ENCODE results near the gene GPHA2.

The GPHA2 gene

DNA sequence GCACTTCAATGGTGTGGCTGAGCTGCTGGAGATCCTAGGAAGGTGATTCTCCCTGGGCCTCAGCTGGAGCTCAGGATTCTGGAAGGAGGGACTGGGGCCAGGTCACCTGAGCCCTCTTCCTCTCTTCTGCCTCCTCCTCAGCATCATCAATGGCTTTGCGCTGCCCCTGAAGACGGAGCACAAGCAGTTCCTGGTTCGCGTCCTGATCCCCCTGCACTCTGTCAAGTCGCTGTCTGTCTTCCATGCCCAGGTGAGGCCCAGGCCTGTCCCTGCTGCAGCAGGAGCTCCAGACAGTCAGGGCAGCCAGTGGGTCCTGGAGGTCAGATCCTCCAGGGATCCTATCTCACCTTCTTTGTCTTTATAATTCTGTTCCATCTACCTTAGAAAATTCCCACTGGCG, 5.4 kb downstream of the GPHA2 start:
- Histone ChIP-seq H3K9me3 (ENCODE audit: control insufficient read depth, insufficient read depth, low read length) (no peaks in the 10 kb centered on the region), H3K36me3 (ENCODE audit: control insufficient read depth, insufficient read depth, low read length) (0 out of 2 replicates have a peak, but pooled peaks cover 2% of the 10 kb centered on the region), H3K27ac (ENCODE audit: low read length) (no peak overlapping the region), H3K4me1 (ENCODE audit: control insufficient read depth, insufficient read depth, low read length) (peaks cover 5% of the 10 kb centered on the region), H3K27me3 (ENCODE audit: control insufficient read depth, insufficient read depth, low read length) (no peaks in the 10 kb centered on the region), H3K4me3 (ENCODE audit: low read length) (no peak overlapping the region)
- no CpG with 5 or more reads among the region's 6 CpGs for WGBS (ENCODE audit: insufficient coverage, insufficient read length)
- no peak for DNase-seq (ENCODE audit: low read depth, low spot score)

DNA sequence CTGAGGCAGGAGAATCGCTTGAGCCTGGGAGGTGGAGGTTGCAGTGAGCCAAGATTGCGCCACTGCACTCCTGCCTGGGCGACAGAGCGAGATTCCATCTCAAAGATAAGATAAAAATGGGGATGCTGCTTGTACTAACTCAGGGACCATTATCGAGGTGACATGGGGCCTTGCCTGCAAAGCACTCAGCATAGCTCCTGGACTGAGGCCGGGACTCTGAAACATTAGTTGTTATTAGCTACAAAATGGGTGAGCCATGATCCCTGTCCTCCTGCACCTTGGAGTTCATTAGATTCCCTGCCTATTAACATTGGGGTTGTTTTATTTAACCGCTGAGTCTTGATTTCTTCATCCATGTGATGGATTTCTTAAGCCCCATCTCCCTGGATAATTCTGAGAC, 6.1 kb downstream of the GPHA2 start:
- 0 out of 2 replicates have a peak, but pooled peaks cover 2% of the 10 kb centered on the region for H3K36me3 ChIP-seq (ENCODE audit: control insufficient read depth, insufficient read depth, low read length)
- H3K27me3 ChIP-seq (ENCODE audit: control insufficient read depth, insufficient read depth, low read length): no peaks in the 10 kb centered on the region
- no peaks in the 10 kb centered on the region for H3K9me3 ChIP-seq (ENCODE audit: control insufficient read depth, insufficient read depth, low read length)
- no peak overlapping the region for H3K27ac ChIP-seq (ENCODE audit: low read length)
- DNase-seq (ENCODE audit: low read depth, low spot score): no peak
- no peaks in the 10 kb centered on the region; the same call in 1 of the 2 replicates for H3K4me1 ChIP-seq (ENCODE audit: control insufficient read depth, insufficient read depth, low read length)
- no CpG with 5 or more reads among the region's 7 CpGs for WGBS (ENCODE audit: insufficient coverage, insufficient read length)
- no peak overlapping the region for H3K4me3 ChIP-seq (ENCODE audit: low read length)

DNA sequence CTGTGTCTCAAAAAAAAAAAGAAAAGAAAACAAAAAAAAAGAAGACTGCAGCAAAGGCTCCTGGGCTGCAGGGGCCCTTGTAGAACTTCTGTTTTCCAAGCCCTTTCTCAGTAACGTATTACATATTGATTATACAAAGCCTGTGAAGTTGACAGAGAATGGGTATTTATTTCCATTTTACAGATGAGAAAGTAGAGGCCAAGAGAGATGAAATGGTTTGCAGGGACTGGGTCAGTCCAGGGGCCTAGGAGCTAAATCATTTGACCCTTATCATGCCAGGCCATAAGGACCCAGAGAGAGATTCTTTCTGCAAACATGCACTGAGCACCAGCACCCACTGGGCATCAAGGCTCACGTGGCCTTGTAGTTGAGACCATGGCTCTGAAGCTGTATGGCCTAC, 6.7 kb downstream of the GPHA2 start:
- Histone ChIP-seq H3K4me1 (ENCODE audit: control insufficient read depth, insufficient read depth, low read length) (no peaks in the 10 kb centered on the region), H3K9me3 (ENCODE audit: control insufficient read depth, insufficient read depth, low read length) (no peaks in the 10 kb centered on the region), H3K27ac (ENCODE audit: low read length) (no peak overlapping the region), H3K4me3 (ENCODE audit: low read length) (no peak overlapping the region), H3K27me3 (ENCODE audit: control insufficient read depth, insufficient read depth, low read length) (no peaks in the 10 kb centered on the region), H3K36me3 (ENCODE audit: control insufficient read depth, insufficient read depth, low read length) (0 out of 2 replicates have a peak, but pooled peaks cover 2% of the 10 kb centered on the region)
- no CpG with 5 or more reads among the region's 2 CpGs for WGBS (ENCODE audit: insufficient coverage, insufficient read length)
- no peak for DNase-seq (ENCODE audit: low read depth, low spot score)

DNA sequence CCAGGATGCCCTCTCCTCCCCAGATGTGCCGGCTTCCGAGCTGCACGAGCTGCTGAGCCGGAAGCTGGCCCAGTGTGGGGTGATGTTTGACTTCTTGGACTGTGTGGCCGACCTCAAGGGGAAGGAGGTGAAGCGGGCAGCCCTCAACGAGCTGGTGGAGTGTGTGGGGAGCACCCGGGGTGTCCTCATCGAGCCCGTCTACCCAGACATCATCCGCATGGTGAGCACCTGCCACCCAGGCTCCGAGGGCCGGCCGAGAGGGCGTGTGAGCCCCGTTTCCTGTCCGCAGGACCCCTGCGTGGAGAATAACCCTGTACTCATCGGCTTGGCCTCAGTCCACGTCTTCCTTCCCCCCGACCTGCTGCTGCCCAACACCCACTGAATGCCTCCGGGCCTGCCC, 9.0 kb downstream of the GPHA2 start:
- Histone ChIP-seq H3K4me3 (ENCODE audit: low read length) (no peak overlapping the region), H3K9me3 (ENCODE audit: control insufficient read depth, insufficient read depth, low read length) (no peaks in the 10 kb centered on the region), H3K27ac (ENCODE audit: low read length) (no peak overlapping the region), H3K36me3 (ENCODE audit: control insufficient read depth, insufficient read depth, low read length) (0 out of 2 replicates have a peak, but pooled peaks cover 2% of the 10 kb centered on the region), H3K4me1 (ENCODE audit: control insufficient read depth, insufficient read depth, low read length) (peaks cover 1% of the 10 kb centered on the region; the same call in 1 of the 2 replicates), H3K27me3 (ENCODE audit: control insufficient read depth, insufficient read depth, low read length) (no peaks in the 10 kb centered on the region)
- no CpG with 5 or more reads among the region's 22 CpGs for WGBS (ENCODE audit: insufficient coverage, insufficient read length)
- DNase-seq (ENCODE audit: low read depth, low spot score): no peak

DNA sequence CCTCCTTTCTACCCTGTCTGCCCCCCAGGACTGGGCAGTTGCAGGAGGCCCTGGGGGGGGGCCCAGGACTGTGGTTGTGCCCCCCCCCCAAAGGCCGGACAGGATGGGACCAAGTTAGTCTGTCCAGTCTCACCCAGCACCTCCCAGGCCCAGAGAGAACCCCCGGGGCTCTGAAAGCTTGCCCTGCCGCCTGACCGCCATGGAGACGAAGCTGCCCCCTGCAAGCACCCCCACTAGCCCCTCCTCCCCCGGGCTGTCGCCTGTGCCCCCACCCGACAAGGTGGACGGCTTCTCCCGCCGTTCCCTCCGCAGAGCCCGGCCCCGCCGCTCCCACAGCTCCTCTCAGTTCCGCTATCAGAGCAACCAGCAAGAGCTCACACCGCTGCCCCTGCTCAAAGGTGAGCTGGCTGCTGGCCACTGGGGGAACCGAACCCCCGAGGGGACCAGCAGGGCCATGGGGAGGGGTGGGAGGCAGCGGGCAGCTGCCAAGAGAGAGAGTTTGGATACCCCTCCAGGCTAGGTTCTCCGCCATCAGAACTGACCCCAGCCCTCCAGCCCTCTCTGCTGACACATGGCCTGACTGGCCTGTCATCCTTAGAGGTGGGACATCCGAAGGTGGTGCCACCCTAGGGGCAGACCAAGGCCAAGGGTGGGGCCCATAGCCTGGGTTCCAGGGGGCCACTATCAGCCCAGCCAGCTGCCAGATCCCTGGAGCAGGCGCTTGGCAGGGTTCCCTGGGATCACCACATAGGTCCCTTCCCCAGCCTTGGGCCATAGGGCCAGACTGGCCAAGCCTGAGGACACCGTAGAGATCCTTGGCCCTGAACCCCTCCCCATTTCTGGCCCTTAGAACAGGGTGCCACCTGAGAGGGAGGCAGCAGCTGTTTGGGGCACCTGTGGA, 9.9 kb downstream of the GPHA2 start:
- Histone ChIP-seq H3K36me3 (ENCODE audit: control insufficient read depth, insufficient read depth, low read length) (0 out of 2 replicates have a peak, but pooled peaks cover 2% of the 10 kb centered on the region), H3K27me3 (ENCODE audit: control insufficient read depth, insufficient read depth, low read length) (no peaks in the 10 kb centered on the region), H3K9me3 (ENCODE audit: control insufficient read depth, insufficient read depth, low read length) (no peaks in the 10 kb centered on the region), H3K4me1 (ENCODE audit: control insufficient read depth, insufficient read depth, low read length) (peaks cover 1% of the 10 kb centered on the region; the same call in 1 of the 2 replicates), H3K4me3 (ENCODE audit: low read length) (no peak overlapping the region; the same call in 1 of the 2 replicates), H3K27ac (ENCODE audit: low read length) (no peak overlapping the region)
- no CpG with 5 or more reads among the region's 24 CpGs for WGBS (ENCODE audit: insufficient coverage, insufficient read length)
- DNase-seq (ENCODE audit: low read depth, low spot score): no peak

DNA sequence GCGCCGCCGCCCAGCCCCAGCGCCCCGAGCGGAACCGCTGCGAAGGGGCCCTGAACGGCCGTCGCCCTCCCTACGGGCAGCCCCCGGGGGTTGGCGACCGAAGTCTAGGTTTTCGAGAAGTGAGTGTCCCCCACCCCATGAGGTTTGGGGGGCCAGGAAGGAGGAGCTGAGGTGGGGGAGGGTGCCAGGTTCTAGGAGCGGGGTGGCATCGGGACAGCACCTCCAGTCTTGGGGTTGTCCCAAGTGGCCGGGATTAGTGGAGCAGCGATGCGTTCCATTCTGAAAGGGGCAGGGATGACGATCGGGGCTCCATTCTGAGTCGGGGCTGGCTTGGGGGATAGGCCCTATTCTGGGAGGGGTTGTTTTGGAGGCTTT, 10.8 kb downstream of the GPHA2 start:
- Histone ChIP-seq H3K27me3 (ENCODE audit: control insufficient read depth, insufficient read depth, low read length) (no peaks in the 10 kb centered on the region), H3K4me3 (ENCODE audit: low read length) (peak overlapping the region; percentile 57; the same call in 1 of the 2 replicates), H3K27ac (ENCODE audit: low read length) (no peak overlapping the region), H3K9me3 (ENCODE audit: control insufficient read depth, insufficient read depth, low read length) (no peaks in the 10 kb centered on the region), H3K36me3 (ENCODE audit: control insufficient read depth, insufficient read depth, low read length) (no peaks in the 10 kb centered on the region), H3K4me1 (ENCODE audit: control insufficient read depth, insufficient read depth, low read length) (peaks cover 1% of the 10 kb centered on the region; the same call in 1 of the 2 replicates)
- DNase-seq (ENCODE audit: low read depth, low spot score): no peak
- WGBS (ENCODE audit: insufficient coverage, insufficient read length): no CpG with 5 or more reads among the region's 24 CpGs

DNA sequence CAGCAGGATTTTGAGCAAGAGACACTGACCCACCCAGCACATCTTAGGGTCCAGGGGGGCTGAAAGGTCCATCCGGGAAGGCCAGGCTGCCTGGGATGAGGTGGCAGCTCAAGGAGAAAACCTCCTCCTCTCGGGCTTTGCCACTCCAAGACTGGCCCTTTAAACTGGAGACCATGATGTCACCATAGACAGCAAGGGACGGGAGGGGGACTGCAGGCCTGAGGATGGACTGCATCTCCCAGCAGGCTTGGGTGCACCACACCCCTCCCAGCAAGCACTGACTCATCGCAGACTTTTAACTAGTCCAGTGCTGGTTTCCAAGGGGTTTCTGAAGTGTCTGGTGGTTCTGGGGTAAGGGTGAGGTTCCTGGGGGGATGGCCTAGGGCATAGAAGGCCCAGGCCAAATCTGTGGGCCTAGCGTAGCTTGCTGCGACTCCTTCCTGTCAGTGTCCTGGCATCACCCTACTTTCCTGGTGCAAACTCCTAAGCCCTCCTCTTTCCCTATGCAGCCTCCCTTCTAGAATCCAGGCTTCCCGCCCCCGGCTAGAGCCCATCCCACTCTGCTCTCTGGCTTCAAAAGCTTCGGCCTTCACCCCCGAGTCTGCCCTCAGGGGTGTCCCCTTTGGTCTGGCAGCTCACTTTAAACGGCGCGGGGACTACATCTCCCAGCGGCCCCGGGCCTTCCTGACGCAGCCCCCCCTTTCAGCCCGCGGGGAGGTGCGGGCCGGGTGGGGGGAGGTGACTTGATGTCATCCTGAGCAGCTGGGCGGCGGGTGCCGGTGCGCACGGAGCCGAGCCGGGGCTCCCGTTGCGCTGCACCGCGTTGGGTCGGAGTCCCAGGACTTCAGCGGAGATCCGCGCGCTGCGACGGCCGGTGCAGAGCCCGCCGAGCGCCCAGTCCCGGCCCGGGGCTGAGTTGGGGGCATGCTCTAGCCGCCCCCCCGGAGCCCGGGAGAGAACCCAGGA, 11.5 kb downstream of the GPHA2 start, which contains the start of gene PPP2R5B:
Gene PPP2R5B, plus strand, starts transcription at position 746 of the 966 bp plus-strand sequence. CDS start 1,046 bp downstream, outside the sequence.
- no CpG with 5 or more reads among the region's 47 CpGs for WGBS (ENCODE audit: insufficient coverage, insufficient read length)
- DNase-seq (ENCODE audit: low read depth, low spot score): peak; percentile 66
- peaks cover 1% of the 10 kb centered on the region; the same call in 1 of the 2 replicates for H3K4me1 ChIP-seq (ENCODE audit: control insufficient read depth, insufficient read depth, low read length)
- no peak within 1 kb of the TSS for H3K27ac ChIP-seq (ENCODE audit: low read length)
- H3K27me3 ChIP-seq (ENCODE audit: control insufficient read depth, insufficient read depth, low read length): no peaks in the 10 kb centered on the region
- H3K9me3 ChIP-seq (ENCODE audit: control insufficient read depth, insufficient read depth, low read length): no peaks in the 10 kb centered on the region
- peak within 1 kb of the TSS; percentile 57; the same call in 1 of the 2 replicates for H3K4me3 ChIP-seq (ENCODE audit: low read length)
- H3K36me3 ChIP-seq (ENCODE audit: control insufficient read depth, insufficient read depth, low read length): no peaks in the 10 kb centered on the region

DNA sequence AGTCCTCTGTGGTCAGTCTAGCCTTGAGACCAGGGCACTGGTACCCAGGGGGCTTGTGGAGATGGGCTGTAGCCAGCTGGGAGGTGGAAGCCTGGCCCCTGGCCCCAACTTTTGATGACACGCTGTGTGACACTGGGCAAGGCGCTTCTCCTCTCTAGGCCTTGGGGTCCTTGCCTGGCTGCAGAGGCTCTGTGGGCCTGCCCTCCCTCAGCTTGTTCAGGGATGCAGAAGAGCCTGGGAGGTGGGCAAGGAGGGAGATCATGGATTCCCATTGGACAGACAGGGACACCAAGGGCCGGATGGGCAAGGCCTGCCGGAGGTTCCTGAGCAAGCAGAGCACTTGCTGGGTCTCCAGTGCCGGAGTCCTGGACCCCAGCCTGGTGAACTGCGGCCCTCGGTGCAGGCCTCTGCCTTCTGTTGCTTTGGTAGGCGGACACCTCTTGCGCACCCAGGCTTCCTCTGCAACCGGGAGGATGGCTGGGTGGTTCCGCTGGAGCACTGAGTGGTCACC, 12.5 kb downstream of the GPHA2 start:
- no peak overlapping the region for H3K4me3 ChIP-seq (ENCODE audit: low read length)
- WGBS (ENCODE audit: insufficient coverage, insufficient read length): no CpG with 5 or more reads among the region's 11 CpGs
- H3K27me3 ChIP-seq (ENCODE audit: control insufficient read depth, insufficient read depth, low read length): no peaks in the 10 kb centered on the region
- H3K9me3 ChIP-seq (ENCODE audit: control insufficient read depth, insufficient read depth, low read length): no peaks in the 10 kb centered on the region
- H3K27ac ChIP-seq (ENCODE audit: low read length): no peak overlapping the region
- no peaks in the 10 kb centered on the region for H3K36me3 ChIP-seq (ENCODE audit: control insufficient read depth, insufficient read depth, low read length)
- H3K4me1 ChIP-seq (ENCODE audit: control insufficient read depth, insufficient read depth, low read length): peaks cover 1% of the 10 kb centered on the region; the same call in 1 of the 2 replicates
- DNase-seq (ENCODE audit: low read depth, low spot score): no peak

DNA sequence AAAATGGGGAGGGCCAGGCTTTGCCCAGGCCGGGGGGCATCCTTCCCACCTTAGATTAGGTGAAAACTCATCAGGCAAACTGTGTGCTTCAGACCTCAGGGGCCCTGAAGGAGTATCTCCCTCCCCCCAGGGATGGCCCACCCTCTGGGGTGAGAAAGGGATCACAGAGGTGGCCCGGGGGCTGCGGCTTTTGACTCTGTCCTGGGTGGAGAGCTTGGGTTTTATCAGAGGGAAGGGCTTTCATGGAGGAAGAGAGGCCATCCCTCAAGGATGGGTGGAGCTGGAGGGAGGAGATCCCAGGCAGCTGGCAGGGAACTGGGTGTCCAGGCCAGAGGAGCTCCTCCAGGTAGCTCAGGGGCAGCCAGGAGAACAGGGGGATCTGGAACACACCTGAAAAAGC, 14.3 kb downstream of the GPHA2 start:
- Histone ChIP-seq H3K36me3 (ENCODE audit: control insufficient read depth, insufficient read depth, low read length) (no peaks in the 10 kb centered on the region), H3K27ac (ENCODE audit: low read length) (no peak overlapping the region), H3K9me3 (ENCODE audit: control insufficient read depth, insufficient read depth, low read length) (no peaks in the 10 kb centered on the region), H3K4me1 (ENCODE audit: control insufficient read depth, insufficient read depth, low read length) (peaks cover 1% of the 10 kb centered on the region; the same call in 1 of the 2 replicates), H3K4me3 (ENCODE audit: low read length) (no peak overlapping the region), H3K27me3 (ENCODE audit: control insufficient read depth, insufficient read depth, low read length) (no peaks in the 10 kb centered on the region)
- no CpG with 5 or more reads among the region's 3 CpGs for WGBS (ENCODE audit: insufficient coverage, insufficient read length)
- no peak for DNase-seq (ENCODE audit: low read depth, low spot score)

DNA sequence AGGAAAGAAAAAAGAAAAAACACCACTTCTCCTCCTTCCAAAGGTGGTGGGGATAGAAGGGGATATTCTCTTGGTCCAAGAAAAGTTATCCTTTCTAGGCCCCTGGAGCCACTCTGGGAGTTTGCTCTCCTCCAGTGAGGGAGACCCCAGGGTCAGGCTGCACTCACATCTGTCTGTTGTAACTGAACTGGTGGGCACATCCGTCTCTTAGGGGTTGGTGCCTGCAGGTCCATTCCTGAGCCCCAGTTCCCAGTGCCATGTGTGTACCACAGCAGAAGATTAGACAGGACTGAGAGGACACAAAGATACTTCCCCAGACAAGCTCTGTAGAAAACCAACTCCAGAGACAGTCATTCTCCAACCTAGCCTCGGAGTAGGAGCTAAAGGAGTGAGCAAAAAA, 15.6 kb downstream of the GPHA2 start:
- no peak for DNase-seq (ENCODE audit: low read depth, low spot score)
- WGBS (ENCODE audit: insufficient coverage, insufficient read length): no CpG with 5 or more reads among the region's 2 CpGs
- Histone ChIP-seq H3K4me1 (ENCODE audit: control insufficient read depth, insufficient read depth, low read length) (peaks cover 1% of the 10 kb centered on the region; the same call in 1 of the 2 replicates), H3K4me3 (ENCODE audit: low read length) (no peak overlapping the region), H3K27ac (ENCODE audit: low read length) (no peak overlapping the region), H3K9me3 (ENCODE audit: control insufficient read depth, insufficient read depth, low read length) (no peaks in the 10 kb centered on the region), H3K27me3 (ENCODE audit: control insufficient read depth, insufficient read depth, low read length) (no peaks in the 10 kb centered on the region), H3K36me3 (ENCODE audit: control insufficient read depth, insufficient read depth, low read length) (no peaks in the 10 kb centered on the region)

All from iPS DF 6.9 (cell line).